Colon (tissue), 2 donors: ENCODE measurements around the gene CERS4.
"Not testable (repeated sequence)": the region's sequence is repeated elsewhere in the genome, so short reads cannot be mapped to it uniquely, and the experiment has no call there.

Source experiments
- FAIRE-seq: peaks from 2 replicates; lab custom pipeline; 2012; peaks lifted over from hg19 to GRCh38; lab: Jason Lieb, UNC
- donor health status: control.
- donor health status: control.

Gene CERS4

DNA sequence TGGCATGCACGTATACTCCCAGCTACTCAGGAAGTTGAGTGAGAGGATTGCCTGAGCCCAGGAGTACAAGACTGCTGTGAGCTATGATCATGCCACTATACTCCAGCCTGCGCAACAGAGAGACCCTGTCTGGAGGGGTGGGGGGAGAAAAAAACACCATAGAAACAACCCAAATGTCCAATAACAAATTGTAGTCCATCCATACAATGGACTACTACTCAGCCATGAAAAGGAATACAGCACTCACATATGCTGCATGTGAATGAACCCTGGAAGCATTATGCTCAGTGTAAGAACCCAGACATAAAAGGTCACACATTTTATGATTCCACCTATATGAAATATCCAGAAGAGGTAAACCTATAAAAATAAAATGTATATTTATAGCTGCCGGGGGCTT lies 56.7 kb downstream of the CERS4 start:
- no peak for FAIRE-seq

DNA sequence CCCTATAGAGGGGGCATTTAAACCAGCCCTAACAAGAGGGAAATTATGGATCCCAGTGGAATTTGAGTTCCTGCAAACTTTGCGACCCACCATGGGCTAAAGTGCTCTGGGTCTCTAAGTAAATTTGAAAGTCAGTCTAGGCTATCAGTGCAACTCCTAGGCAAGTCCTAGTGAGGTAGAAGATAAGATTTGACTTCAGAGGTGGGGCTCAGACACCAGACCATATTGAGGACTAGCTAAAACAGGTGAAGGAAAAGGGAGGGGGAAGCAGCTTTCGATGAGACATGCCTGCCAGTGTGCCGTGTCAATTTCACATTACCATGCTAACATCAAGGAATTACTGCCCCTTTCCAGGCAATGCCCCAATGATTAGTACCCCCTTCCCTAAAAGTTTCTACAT lies 60.6 kb downstream of the CERS4 start:
- FAIRE-seq = no peak

DNA sequence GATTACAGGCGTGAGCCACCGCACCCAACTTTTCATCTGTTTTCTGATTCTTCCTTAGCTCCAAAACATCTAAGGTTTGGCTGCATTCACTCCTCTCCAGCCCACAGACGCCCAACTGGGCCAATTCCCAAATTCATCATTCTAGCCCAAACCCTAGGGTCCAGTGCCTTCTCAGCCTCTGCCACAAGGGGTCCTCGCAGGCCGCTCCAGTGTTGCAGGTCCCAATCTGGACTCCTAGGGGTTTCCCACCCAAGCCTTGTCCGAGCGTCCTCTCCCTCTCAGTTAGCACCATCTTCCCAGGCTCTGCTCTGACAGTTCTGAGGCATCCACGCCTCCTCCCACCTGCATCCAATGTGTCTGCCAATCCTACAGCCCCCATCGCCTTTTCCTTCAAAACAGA lies 67.3 kb downstream of the CERS4 start:
- FAIRE-seq = not testable (repeated sequence)

DNA sequence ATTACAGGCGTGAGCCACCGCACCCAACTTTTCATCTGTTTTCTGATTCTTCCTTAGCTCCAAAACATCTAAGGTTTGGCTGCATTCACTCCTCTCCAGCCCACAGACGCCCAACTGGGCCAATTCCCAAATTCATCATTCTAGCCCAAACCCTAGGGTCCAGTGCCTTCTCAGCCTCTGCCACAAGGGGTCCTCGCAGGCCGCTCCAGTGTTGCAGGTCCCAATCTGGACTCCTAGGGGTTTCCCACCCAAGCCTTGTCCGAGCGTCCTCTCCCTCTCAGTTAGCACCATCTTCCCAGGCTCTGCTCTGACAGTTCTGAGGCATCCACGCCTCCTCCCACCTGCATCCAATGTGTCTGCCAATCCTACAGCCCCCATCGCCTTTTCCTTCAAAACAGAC lies 82.2 kb downstream of the CERS4 start:
- FAIRE-seq = not testable (repeated sequence)

DNA sequence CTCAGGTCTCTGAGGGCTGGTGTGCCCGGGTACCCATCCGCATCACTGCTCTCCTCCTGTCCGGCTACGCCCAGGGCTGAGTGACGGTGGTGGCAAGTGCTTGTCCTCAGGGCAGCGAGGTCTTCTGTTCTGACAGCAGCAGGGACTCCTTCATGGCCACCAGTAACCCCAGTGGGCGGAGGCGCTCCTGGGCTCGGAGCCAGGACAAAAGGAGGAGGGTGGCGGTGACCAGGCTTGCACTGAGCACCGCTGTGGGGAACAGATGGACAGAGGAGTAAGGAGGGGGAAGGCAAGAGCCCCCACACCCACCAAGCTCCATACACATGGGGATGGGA lies 93.2 kb downstream of the CERS4 start:
- no peak for FAIRE-seq

DNA sequence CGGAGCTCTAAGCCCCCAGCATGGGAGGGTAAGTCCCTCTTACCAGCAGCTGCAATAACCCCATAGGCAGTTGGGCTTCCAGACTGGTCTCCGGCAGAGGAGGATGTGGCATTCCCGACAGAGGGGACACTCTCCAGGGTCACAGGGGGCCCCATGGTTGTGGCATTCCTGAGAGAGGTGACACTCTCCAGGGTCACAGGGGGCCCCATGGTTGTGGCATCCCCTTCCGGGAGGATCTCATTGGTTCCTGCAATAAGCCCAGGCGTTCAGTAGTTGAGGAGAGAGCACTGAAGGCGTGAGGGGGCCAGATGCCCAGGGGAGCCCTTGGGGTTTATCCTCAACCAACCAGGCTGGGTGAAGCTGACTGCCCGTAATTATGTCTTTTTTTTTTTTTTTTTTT lies 93.6 kb downstream of the CERS4 start:
- no peak for FAIRE-seq

DNA sequence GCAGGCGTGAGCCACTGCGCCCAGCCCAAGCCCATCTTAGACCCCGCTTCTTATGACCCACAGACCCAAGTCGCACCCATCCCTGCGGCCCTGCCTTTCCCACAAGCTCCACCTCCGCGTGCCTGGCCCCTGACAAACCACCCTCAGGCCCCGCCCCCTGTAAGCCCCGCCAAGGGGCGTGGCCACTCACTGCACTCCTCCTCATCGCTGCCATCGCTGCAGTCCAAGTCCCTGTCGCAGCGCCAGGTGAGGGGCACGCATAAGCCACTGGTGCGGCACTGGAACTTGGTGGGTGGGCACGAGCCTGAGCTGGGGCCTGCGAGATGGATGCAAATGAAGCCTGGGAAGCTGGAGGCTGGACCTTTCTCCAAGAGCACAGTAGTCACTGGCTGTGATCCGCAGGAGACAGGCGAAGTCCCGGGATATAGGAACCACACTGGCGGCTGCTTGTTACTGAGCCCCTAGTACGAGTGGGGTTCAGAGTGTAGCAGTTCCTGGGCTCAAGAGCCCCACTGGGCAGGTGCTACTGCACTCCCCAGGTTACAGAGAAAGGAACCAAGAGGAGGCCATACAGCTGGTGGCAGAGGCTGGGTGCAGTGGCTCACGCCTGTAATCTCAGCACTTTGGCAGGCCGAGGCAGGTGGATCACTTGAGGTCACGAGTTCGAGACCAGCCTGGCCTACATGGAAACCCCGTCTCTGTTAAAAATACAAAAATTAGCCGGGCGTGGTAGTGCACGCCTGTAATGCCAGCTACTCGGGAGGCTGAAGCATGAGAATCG lies 95.9 kb downstream of the CERS4 start:
- FAIRE-seq = no peak

DNA sequence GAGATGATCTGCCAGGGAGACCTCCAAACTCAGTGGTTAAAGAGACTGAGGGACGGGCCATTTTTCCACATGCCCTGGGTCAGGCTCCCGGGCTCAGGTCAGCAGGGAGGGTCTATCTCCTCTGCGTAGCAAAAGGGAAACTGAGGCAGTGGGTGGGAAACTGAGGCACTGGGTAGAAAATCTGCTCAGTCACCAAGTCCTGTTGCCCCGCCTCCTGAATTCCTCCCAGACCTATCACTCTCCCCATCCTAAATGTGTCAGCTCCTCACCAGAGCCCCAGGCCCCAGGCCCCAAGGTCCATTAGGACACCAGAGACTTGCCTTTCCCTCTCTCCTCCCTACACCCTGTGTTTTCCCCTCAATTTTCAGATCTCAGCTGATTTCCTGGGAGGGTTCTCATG lies 96.6 kb downstream of the CERS4 start:
- no peak for FAIRE-seq

DNA sequence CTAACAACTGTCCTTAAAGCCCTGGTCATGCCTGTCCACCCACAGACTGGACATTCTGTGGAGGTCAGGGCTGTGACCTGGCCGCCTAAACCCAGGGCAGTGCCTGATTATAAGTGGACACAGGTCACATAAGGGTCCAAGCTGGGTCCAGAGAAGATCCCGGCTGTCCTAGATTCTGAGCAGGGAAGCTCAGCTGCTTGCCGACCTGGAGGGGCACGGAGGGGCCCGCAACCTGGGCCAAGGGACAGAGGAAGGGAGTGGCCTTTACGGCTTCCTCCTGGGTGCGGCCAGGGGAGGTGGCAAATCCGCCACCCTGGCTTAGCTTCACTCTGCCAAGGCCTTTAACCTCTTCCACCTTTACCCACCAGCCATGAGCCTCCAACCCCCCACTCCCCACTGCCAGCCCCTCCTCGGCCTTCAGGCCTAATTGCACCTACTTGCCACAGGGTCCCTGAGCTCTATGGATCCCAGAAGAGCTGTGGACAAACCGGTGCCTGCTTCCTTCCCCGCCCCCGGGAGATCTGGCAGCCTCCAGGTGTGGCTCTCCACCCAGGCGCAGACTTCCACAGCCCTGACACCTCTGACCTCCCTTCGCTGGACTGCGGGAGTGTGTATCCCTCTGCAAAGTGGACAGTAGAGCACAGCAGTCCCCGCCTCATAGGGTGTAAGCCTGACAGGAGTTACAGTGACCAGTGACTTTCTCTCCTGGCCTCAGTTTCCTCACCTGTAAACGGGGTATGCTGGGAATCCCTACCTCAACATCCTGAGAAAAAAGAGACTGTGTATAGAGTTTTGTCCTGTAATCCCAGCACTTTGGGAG lies 97.3 kb downstream of the CERS4 start:
- no peak for FAIRE-seq

DNA sequence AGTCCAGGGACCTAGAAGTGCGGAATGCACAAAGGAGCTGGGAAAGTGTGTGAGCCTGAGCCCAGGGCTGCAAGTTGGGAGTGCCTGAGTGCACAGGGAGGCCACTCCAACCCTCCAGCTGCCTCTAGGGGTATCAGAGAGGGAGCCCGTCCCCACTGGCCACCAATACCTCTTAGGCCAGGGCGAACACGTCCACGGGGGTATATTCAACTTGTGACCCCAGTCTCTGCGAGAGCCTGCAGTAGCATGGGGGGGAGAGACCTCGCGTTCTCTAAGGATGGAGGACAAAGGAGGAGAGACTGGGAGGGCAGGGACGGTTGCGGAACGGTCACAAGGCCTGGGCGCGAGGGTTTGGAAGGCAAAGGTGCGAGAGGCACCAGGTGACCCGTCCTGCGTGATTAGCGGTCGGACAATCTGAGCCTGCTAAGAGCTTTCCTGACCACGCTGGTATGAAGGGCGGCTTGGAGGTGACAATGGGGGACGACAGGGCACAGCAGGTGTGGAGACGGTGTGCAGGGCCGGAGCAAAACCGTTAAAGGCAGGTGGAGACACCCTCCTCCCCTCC lies 98.3 kb downstream of the CERS4 start:
- no peak for FAIRE-seq

DNA sequence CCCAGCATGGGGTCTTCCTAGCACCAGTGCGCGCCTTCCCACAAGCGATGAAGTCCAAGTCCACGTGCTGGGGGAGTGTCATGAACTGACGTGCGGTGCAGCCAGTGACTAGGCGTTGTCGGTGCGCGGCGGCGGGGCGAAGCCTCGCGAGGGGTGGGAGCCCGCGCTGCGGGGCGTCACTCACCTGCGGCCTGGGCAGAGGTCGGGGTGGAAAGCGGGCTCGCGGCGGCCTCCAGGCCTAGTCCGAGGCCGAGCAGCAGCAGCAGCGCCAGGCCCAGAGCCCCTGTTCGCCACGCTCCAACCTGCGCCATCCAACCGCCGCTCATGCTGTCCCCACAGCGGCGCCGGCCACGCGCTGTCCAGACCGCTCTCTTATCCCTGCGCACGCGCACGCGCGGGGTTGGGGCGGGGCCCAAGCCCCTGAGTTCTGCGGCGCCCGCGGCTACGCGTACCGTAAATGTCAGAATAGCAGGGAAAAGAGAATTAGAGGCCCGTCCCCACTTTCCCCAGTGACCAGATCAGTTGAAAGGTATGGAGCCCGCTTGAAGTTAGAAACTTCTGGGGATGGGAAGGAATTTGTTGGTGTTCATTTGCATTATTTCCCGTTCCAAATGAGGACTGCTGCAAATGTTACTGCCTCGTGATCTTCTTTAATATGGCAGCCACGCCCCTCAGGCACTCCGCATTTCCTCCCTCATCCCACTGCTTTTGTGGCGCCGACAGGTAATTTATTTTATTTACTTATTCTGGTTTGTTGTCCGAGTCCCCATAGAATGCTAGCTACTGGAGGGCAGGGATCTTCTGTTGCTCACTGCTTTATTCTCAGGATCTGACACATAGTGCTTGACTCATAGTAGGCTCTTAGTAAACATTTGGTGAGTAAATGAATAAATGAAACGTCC lies 99.0 kb downstream of the CERS4 start, which contains the start of gene CD320:
CD320 (minus strand) TSS at position 394 of the 902 bp plus-strand sequence; CDS start at position 326, 68 bp downstream.
- no peak for FAIRE-seq

DNA sequence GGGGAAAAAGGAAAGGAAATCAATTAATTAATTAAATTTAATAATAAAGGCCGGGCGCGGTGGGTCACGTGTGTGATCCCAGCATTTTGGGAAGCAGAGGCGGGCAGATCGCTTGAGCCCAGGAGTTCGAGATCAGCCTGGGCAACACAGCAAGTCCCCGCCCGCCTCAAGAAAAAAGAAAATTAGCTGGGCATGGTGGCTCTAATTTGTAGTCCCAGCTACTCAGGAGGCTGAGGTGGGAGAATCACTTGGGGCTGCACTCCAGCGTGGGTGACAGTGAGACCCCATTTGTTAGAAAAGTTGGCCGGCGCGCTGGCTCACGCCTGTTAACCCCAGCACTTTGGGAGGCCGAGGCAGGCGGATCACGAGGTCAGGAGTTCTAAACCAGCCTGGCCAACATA lies 99.7 kb downstream of the CERS4 start:
- FAIRE-seq = no peak

DNA sequence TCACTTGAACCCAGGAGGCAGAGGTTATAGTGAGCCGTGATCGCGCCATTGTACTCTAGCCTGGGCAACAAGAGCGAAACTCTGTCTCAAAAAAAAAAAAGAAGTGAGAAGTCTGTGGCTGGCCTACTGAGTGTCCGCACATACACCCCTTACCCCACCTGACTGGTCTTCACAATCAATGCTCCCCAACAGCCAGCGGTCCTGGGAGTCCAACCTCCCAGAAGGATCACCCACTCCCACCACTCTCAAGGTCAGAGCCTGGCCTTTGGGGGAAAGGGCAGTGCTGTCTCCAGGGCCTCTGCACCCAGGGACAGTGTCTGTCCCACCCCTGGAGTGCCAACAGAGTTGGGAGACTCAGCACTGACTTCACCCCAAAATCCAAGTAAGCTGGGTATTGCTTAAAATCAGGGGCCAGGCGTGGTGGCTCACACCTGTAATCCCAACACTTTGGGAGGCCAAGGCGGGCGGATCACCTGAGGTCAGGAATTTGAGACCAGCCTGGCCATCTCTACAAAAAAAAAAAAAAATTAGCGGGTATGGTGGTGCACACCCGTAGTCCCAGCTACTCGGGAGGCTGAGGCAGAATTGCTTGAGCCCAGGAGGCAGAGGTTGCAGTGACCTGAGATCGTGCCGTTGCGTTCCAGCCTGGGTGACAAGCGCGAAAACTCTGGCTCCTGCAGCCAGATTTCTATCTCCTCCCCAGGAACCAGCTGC lies 101.3 kb downstream of the CERS4 start:
- no peak for FAIRE-seq

DNA sequence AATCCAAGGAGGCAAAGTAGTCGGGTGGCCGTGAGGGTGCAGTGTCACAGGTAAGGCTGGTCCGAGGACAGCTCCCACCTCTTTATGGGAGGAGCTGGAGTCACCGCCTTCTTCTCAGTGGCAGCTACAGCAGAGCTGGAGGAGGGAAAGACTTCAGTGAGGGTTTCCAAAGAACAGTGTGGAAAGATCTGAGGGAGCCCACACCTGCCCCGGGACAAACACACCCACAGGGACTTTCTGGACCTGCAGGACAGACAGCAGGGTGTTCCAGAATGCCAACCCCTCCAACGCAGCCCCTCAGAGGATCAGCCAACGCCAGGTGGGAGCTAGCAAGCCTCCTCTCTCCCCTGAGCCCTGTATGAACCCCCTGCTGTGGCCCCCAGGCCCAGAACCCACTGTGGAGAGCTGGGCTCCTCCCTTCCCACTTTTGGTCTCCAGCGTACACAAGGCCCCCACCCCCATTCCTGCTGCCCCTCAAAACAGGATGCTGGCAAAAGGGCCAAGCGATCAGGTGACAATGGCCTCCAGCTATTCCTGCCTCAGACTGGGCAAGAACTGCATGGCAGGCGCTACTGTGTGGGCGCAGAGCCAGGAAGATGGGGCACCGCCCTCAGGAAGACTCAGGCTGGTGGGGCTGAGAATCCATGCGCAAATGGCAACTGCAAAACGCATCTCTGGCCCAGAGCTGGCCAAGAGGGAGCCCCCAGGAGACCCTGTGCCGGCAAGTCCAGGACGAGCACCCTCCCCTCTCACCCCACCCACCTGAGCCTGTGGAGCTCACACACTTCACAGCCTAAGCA lies 102.5 kb downstream of the CERS4 start:
- FAIRE-seq = no peak
